KOPT-K1 (cell line): Measurements from ENCODE around the gene ZNF212.
"Not testable (repeated sequence)": the region's sequence is repeated elsewhere in the genome, so short reads cannot be mapped to it uniquely, and the experiment has no call there.

Source experiments
- H3K27ac ChIP-seq: fragments of 200-600 bp; sonication (generic); 2 replicates; pipeline ENCODE4 v1.5.1; 2016; ENCODE audit warnings: antibody characterized with exemption, mild to moderate bottlenecking, low read depth, low read length; ENCODE audit not compliant: poor library complexity, severe bottlenecking
- H3K36me3 ChIP-seq: fragments of 200-600 bp; sonication (generic); 2 replicates; pipeline ENCODE4 v1.5.1; 2017; ENCODE audit warnings: antibody characterized with exemption, mild to moderate bottlenecking, low read length, moderate library complexity; ENCODE audit not compliant: insufficient read depth
- H3K9me3 ChIP-seq: fragments of 200-600 bp; sonication (generic); 2 replicates; pipeline ENCODE4 v1.5.1; 2017; ENCODE audit warnings: antibody characterized with exemption, low read length, mild to moderate bottlenecking; ENCODE audit not compliant: insufficient read depth, poor library complexity, severe bottlenecking

ZNF212 gene

GRCh38 chr7:149209518-149210269 lies 29.8 kb upstream of the ZNF212 start:
- Histone ChIP-seq H3K9me3 (no peaks in the 10 kb centered on the region), H3K27ac (no peak overlapping the region), H3K36me3 (peaks cover 97% of the 10 kb centered on the region)

- Histone ChIP-seq H3K36me3 (peaks cover 100% of the 10 kb centered on the region), H3K9me3 (no peaks in the 10 kb centered on the region), H3K27ac (no peak overlapping the region)
These were observed 28.9 kb upstream of the ZNF212 start for GRCh38 chr7:149210551-149210950.

- Histone ChIP-seq H3K27ac (no peak overlapping the region), H3K36me3 (peaks cover 100% of the 10 kb centered on the region), H3K9me3 (no peaks in the 10 kb centered on the region)
These were observed 25.3 kb upstream of the ZNF212 start for GRCh38 chr7:149214020-149214720.

- Histone ChIP-seq H3K36me3 (peaks cover 100% of the 10 kb centered on the region), H3K9me3 (no peaks in the 10 kb centered on the region), H3K27ac (no peak overlapping the region)
These were observed 23.0 kb upstream of the ZNF212 start for GRCh38 chr7:149216402-149216801.

- Histone ChIP-seq H3K36me3 (peaks cover 97% of the 10 kb centered on the region), H3K9me3 (no peaks in the 10 kb centered on the region), H3K27ac (no peak overlapping the region)
These were observed 21.9 kb upstream of the ZNF212 start for GRCh38 chr7:149217570-149217969.

GRCh38 chr7:149218469-149219420 lies 20.7 kb upstream of the ZNF212 start:
- H3K36me3 ChIP-seq, result peaks cover 94% of the 10 kb centered on the region
- H3K27ac ChIP-seq, result no peak overlapping the region
- H3K9me3 ChIP-seq, result no peaks in the 10 kb centered on the region

- Histone ChIP-seq H3K27ac (no peak overlapping the region), H3K36me3 (peaks cover 91% of the 10 kb centered on the region), H3K9me3 (no peaks in the 10 kb centered on the region)
These were observed 18.9 kb upstream of the ZNF212 start for GRCh38 chr7:149220534-149220933.

GRCh38 chr7:149223176-149223575 lies 16.3 kb upstream of the ZNF212 start:
- peaks cover 74% of the 10 kb centered on the region for H3K36me3 ChIP-seq
- H3K9me3 ChIP-seq, result no peaks in the 10 kb centered on the region
- no peak overlapping the region for H3K27ac ChIP-seq

- Histone ChIP-seq H3K9me3 (no peaks in the 10 kb centered on the region), H3K27ac (no peak overlapping the region), H3K36me3 (peaks cover 68% of the 10 kb centered on the region)
These were observed 15.7 kb upstream of the ZNF212 start for GRCh38 chr7:149223761-149224160.

GRCh38 chr7:149224352-149224751 lies 15.1 kb upstream of the ZNF212 start:
- Histone ChIP-seq H3K9me3 (no peaks in the 10 kb centered on the region), H3K36me3 (peaks cover 62% of the 10 kb centered on the region), H3K27ac (no peak overlapping the region)

GRCh38 chr7:149225106-149225505 lies 14.3 kb upstream of the ZNF212 start:
- Histone ChIP-seq H3K36me3 (peaks cover 55% of the 10 kb centered on the region), H3K27ac (no peak overlapping the region), H3K9me3 (no peaks in the 10 kb centered on the region)

- Histone ChIP-seq H3K36me3 (peaks cover 49% of the 10 kb centered on the region), H3K27ac (no peak overlapping the region), H3K9me3 (no peaks in the 10 kb centered on the region)
These were observed 13.8 kb upstream of the ZNF212 start for GRCh38 chr7:149225656-149226055.

GRCh38 chr7:149226366-149226765 lies 13.1 kb upstream of the ZNF212 start:
- not testable (repeated sequence) for H3K27ac ChIP-seq, H3K9me3 ChIP-seq
- peaks cover 42% of the 10 kb centered on the region for H3K36me3 ChIP-seq

GRCh38 chr7:149226840-149227494 lies 12.5 kb upstream of the ZNF212 start:
- Histone ChIP-seq H3K36me3 (peaks cover 38% of the 10 kb centered on the region), H3K9me3 (no peaks in the 10 kb centered on the region), H3K27ac (no peak overlapping the region)
